Activated CD4-positive, CD25-positive, alpha-beta regulatory T cell treated with anti-CD3 and anti-CD28 coated beads, Interleukin-2, amount 50 U/mL, for 24 hours (primary cell): Measurements from ENCODE around the gene RIMOC1.

Experiments used
- ATAC-seq, 2 donors: fragments of 150-1000 bp; cut with Tn5 transposase; one replicate each; pipeline ENCODE4 v1.10.0; 2021; ENCODE audit warnings: mild to moderate bottlenecking in 1 of 2, moderate library complexity in 1 of 2

The RIMOC1 gene, protein sequence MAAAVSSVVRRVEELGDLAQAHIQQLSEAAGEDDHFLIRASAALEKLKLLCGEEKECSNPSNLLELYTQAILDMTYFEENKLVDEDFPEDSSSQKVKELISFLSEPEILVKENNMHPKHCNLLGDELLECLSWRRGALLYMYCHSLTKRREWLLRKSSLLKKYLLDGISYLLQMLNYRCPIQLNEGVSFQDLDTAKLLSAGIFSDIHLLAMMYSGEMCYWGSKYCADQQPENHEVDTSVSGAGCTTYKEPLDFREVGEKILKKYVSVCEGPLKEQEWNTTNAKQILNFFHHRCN

DNA sequence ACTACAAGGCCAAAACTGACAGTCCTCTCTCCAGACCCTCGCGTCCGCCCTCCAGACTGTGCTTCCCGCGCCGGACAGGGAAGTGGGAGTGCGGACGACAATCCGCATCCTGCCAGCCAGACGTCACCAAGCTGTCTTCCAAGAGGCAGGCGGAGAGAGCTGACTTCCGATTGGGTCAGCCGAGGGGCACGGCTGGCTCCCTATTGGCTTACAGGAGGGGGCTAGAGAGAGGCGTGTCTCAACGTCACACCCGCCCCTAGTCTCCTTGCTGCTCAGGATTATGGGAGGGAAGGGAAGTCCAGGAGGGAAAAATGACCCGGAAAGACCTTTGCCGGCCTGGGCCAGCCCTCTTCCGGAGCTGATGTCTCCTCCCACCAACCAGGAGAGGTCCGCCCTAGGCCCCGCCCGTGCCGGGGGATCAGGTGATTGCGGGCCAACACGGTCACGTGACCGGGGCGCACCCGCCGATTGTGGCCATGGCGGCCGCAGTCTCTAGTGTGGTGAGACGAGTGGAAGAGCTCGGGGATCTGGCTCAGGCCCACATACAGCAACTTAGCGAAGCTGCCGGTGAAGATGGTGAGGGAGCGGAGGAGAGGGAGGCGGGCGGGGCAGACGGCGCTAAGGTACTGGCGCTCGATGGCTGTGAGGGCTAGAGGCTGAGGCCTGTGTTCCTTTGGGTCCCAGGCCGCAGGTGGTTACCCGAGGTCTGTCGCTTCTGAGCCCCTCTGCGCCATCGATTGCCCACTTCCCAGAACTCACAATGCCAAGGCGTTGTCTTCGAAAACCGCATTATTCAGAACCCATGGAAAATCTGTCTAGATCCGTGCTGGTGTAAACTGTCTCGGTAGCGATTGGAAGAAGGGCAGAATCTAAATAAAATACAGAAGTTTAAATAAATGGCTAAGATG lies at the start of gene RIMOC1:
Gene RIMOC1, plus strand, starts transcription at position 453 of the 908 bp plus-strand sequence. Its CDS starts 24 bp downstream, at position 477.
- peak; percentile 96 for ATAC-seq

GRCh38 chr5:41856644-41857491 lies 47.3 kb upstream of the RIMOC1 start:
- ATAC-seq, result peak; percentile 75 to 77

- ATAC-seq, result no peak
These were observed 46.2 kb upstream of the RIMOC1 start for GRCh38 chr5:41857989-41858388.

DNA sequence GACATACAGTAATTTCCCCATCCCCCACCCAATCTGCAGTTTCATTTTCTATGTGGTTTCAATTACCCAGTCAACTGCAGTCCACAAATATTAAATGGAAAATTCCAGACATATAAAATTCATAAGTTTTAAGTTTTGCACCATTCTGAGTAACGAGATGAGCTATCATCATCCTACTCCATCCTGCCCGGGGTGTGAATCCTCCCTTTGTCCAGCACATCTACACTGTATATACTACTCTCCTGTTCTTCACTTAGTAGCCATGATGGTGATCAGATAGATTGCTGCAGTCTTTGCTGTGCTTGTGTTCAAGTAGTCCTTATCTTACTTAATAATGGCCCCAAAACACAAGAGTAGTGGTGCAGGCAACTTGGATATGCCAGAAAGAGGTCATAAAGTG lies 45.3 kb upstream of the RIMOC1 start:
- ATAC-seq, result peak; percentile 57 to 59

DNA sequence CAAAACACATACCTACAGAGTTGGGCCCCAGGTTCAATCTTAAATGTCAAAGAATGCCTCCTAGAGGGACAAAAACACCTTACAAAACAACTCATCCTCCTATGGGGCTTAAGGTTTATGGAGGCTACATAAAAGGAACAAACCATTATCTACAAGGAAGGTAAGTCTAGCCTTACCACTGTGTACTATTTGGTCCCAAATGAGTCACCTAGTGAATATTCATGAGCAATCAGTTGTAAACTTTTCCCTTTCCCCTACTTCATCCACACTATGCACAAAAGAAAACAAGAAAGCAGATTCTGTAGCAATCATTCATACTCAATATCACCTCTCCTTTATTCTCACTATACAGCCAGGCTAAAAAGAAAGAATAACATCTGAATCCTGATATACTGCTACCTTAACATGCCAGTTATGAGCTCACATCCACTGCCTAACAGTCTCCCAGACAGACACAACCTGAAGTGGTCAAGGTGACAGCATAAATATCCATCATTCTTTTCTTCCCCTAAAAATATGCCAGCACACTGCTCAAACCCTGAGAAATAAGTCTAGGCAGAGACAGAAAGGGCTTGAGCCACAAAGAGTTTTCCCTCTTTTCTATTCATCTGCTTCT lies 40.2 kb upstream of the RIMOC1 start:
- peak in 1 of 2 donors; percentile 48 for ATAC-seq

GRCh38 chr5:41869151-41869723 lies 34.9 kb upstream of the RIMOC1 start:
- no peak for ATAC-seq

GRCh38 chr5:41869724-41870626 lies 34.2 kb upstream of the RIMOC1 start, which contains the start of gene OXCT1:
OXCT1 (minus strand) TSS chr5:41870425; CDS start chr5:41870358, 67 bp downstream.
- peak; percentile 95 to 97 for ATAC-seq

GRCh38 chr5:41870627-41871048 lies 33.5 kb upstream of the RIMOC1 start:
- ATAC-seq, result no peak

DNA sequence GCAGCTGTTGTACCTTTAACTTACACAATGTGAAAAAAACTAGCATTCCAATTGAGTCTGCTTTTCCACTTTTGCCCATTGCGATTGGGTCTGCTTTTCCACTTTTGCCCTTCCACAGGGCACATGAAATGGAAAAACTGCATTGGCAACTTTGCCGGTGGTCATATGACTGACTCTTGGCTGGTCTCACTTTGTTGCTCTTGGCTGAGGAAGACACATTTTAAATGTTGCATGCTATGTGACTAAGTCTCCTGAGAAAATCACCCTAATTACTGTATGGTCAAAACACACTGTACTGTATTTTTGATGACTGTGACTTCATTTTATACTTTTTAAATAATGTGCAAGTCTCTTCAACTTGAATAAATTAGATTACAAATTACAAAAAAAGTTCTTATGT lies 32.3 kb upstream of the RIMOC1 start:
- no peak for ATAC-seq

GRCh38 chr5:41874512-41875060 lies 29.6 kb upstream of the RIMOC1 start:
- no peak for ATAC-seq

GRCh38 chr5:41875121-41875520 lies 29.0 kb upstream of the RIMOC1 start:
- no peak for ATAC-seq

DNA sequence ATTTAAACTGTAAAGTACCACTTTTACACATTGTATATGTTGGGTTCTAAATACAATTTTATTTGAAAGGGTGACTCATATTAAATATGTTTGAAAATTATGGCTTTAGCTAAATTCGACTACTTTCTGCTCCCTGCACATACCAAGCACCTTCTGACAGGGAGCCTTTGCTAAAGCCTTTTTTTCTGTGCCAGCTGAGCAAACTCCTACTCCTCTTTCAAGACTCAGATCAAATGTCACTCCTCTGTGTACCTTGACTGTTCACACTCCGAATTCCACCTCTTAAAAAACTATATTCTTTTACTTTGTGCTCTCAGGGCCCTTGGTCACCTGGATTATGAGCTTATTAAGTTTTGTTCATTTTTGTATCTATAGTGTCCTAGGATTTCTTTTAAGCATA lies 27.5 kb upstream of the RIMOC1 start:
- no peak for ATAC-seq

GRCh38 chr5:41877408-41877807 lies 26.7 kb upstream of the RIMOC1 start:
- no peak for ATAC-seq

DNA sequence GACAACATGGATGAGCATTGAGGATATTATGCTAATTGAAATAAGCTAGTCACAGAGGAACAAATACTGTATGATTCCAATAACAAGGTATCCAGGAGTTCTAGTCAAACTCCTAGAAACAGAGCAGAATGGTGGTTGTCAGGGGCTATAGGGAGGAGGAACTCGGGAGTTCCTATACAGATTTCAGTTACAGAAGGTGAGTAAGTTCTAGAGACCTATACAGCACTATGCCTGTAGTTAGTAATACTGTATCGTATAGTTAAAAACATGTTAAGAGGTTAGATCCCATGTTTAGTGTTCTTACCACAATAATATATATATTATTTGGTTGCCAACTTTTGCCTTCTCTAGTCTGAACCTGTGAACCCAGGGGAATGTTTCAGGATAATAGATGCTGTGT lies 26.0 kb upstream of the RIMOC1 start:
- no peak for ATAC-seq

DNA sequence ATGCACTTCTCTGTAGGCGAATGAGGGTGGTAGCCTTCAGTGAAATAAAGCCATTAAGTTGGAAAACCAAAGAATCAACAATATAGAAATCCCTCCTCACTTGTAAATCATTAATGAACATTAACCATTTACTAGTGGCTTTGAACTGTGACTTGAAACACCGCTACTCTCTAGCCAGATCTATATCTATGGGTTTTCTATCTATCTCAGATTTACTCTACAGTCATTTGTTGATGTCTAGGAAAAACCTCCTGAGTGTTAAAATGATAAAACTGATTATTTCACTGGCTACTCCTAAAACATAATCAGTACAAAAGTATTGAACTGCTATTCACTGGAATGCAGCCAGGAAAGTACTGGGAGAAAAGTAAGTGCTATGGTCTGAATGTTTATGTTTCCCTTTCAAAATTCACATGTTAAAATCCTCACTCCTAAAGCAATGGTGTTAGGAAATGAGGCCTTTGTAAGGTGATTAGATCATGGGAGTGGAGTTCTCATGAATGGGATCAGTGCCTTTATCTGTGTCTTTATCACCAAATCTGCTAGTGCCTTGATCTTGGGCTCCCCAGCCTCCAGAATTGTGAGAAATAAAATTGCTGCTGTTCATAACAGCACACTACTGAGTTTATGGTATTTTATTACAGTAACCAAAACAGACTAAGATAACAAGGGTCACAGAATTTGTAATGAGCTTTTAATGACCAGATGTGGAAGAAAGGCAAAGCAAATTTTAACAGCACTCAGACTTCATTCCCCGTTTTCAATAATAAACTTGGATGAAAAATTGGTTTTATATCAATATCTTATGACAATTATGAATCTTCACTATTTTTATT lies 25.3 kb upstream of the RIMOC1 start:
- ATAC-seq, result no peak

GRCh38 chr5:41882765-41883164 lies 21.4 kb upstream of the RIMOC1 start:
- ATAC-seq, result no peak

DNA sequence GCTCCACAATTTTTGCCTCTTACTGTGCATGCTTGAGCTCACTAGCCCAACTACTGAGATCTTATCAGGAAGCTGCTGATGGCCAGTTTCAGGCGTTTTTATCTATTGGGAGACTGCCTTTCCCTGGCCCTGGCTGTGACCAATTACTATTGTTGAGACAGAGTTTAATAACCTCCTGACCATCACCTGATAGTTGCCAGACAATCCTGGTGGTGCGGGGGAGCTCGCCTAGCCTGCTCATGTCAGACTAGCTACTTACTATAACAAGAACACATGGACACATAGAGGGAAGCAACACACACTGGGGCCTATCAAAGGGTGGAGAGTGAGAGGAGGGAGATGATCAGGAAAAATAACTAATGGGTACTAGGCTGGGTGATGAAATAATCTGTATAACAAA lies 20.9 kb upstream of the RIMOC1 start:
- no peak for ATAC-seq

DNA sequence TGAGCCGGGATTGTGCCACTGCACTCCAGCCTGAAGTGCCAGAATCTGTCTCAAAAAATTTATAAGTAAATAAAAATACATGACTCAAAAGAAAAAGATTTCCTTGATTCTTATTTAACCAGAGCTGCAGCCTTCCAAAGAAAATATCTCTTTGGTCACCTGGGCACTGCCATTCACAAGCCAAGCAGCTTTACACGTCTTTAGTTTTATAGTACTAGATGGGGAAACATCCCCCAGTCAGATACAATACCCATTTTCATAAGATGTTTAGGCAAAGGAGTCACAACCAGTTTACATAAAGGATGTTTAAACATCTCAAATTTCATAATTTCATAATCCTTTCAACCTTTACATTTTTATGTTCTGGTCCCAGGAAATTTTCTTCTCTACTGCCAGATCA lies 20.2 kb upstream of the RIMOC1 start:
- no peak for ATAC-seq

DNA sequence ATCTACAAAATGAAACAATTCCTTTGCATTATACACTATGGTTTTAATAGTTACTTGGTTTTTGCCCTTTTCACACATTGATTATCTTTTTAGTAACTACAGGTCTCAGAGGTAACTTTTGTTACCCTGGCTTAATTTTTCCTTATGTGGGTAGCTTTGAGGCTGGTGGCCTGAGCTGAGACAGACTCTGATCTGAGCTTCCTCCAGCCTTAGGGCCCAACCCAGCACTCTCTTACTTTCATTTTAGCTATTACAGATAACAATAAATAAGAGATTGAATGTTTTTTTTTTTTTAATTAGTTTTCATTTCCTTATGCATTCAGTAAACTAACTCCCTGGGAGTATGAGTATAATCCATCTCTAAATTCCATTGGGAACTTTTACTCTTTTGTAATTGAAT lies 18.9 kb upstream of the RIMOC1 start:
- ATAC-seq, result no peak
